HG02973 (cell line): ENCODE data around the gene KIAA1549.
"Not testable (repeated sequence)": the region's sequence is repeated elsewhere in the genome, so short reads cannot be mapped to it uniquely, and the experiment has no call there.

ENCODE experiments used
- ATAC-seq: cut with Tn5 transposase; IDR thresholded peaks from one replicate; pipeline ENCODE4 v1.9.1; 2021; ENCODE audit warnings: moderate library complexity; ENCODE audit not compliant: unreplicated experiment

Gene KIAA1549

GRCh38 chr7:138819625-138820024, 161.6 kb downstream of the KIAA1549 start:
- no peak for ATAC-seq

- ATAC-seq, result no peak
Measured at GRCh38 chr7:138816650-138817049, 164.5 kb downstream of the KIAA1549 start.

GRCh38 chr7:138814816-138815332, 166.3 kb downstream of the KIAA1549 start:
- no peak for ATAC-seq

- no peak for ATAC-seq
Measured at GRCh38 chr7:138813945-138814344, 167.2 kb downstream of the KIAA1549 start.

GRCh38 chr7:138811327-138811726, 169.9 kb downstream of the KIAA1549 start:
- not testable (repeated sequence) for ATAC-seq

GRCh38 chr7:138809346-138809745, 171.8 kb downstream of the KIAA1549 start:
- ATAC-seq, result no peak

GRCh38 chr7:138804618-138805017, 176.6 kb downstream of the KIAA1549 start:
- no peak for ATAC-seq

- no peak for ATAC-seq
Measured at GRCh38 chr7:138802706-138803105, 178.5 kb downstream of the KIAA1549 start.

- ATAC-seq, result no peak
Measured at GRCh38 chr7:138801256-138801655, 179.9 kb downstream of the KIAA1549 start.

GRCh38 chr7:138799336-138800000, 181.7 kb downstream of the KIAA1549 start:
- ATAC-seq, result no peak

GRCh38 chr7:138798836-138799235, 182.4 kb downstream of the KIAA1549 start:
- no peak for ATAC-seq

GRCh38 chr7:138797715-138798320, 183.4 kb downstream of the KIAA1549 start, which contains the start of the genes ATP6V0A4 and TMEM213:
Gene ATP6V0A4, minus strand, starts transcription at chr7:138798196. Its CDS starts 26,949 bp downstream, at chr7:138771247.
Gene TMEM213, plus strand, starts transcription at chr7:138797994. Its CDS starts 111 bp downstream, at chr7:138798105.
- ATAC-seq, result no peak

GRCh38 chr7:138797046-138797445, 184.1 kb downstream of the KIAA1549 start:
- ATAC-seq, result not testable (repeated sequence)

- ATAC-seq, result no peak
Measured at GRCh38 chr7:138796038-138796615, 185.1 kb downstream of the KIAA1549 start.

- ATAC-seq, result no peak
Measured at GRCh38 chr7:138785587-138786437, 195.4 kb downstream of the KIAA1549 start.

GRCh38 chr7:138784692-138785091, 196.5 kb downstream of the KIAA1549 start:
- ATAC-seq, result no peak
